ENCODE measurements around the gene MOCOS.

DNA sequence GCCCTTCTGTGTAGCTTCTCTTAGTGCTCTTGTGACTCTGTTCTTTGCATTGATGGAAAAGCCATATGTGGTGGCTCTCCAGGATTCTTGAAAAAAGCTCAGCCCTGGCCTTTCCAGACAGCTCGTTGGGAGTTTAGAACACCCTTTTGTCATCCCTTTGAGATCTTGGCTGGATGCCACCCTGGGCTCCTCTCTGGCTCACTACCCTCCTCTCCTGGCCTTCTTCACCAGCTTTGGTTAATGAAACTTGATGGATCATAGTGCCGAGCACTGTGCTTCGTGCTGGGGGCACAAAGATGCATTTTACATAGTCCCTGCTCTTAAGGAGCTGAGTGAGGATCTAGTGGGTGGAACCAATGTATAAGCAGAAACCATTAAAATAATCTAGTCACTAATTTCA, 94.6 kb downstream of the MOCOS start:
- TF ChIP-seq EP300 (IDR thresholded peaks at IDR 0.05; ENCODE audit: borderline replicate concordance), result no peak
- no peak for TF ChIP-seq EGR1 (IDR thresholded peaks at IDR 0.05)
- no peak for TF ChIP-seq RAD21 (IDR thresholded peaks at IDR 0.05; ENCODE audit: low read depth)
- TF ChIP-seq ZBTB7A (IDR thresholded peaks at IDR 0.05; ENCODE audit: low read depth), result no peak
- no peak for TF ChIP-seq TEAD4 (IDR thresholded peaks at IDR 0.05)
- TF ChIP-seq YY1 (IDR thresholded peaks at IDR 0.05; ENCODE audit: low read depth), result no peak
- TF ChIP-seq, protein P1, sequence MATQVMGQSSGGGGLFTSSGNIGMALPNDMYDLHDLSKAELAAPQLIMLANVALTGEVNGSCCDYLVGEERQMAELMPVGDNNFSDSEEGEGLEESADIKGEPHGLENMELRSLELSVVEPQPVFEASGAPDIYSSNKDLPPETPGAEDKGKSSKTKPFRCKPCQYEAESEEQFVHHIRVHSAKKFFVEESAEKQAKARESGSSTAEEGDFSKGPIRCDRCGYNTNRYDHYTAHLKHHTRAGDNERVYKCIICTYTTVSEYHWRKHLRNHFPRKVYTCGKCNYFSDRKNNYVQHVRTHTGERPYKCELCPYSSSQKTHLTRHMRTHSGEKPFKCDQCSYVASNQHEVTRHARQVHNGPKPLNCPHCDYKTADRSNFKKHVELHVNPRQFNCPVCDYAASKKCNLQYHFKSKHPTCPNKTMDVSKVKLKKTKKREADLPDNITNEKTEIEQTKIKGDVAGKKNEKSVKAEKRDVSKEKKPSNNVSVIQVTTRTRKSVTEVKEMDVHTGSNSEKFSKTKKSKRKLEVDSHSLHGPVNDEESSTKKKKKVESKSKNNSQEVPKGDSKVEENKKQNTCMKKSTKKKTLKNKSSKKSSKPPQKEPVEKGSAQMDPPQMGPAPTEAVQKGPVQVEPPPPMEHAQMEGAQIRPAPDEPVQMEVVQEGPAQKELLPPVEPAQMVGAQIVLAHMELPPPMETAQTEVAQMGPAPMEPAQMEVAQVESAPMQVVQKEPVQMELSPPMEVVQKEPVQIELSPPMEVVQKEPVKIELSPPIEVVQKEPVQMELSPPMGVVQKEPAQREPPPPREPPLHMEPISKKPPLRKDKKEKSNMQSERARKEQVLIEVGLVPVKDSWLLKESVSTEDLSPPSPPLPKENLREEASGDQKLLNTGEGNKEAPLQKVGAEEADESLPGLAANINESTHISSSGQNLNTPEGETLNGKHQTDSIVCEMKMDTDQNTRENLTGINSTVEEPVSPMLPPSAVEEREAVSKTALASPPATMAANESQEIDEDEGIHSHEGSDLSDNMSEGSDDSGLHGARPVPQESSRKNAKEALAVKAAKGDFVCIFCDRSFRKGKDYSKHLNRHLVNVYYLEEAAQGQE (IDR thresholded peaks at IDR 0.05; ENCODE audit: low read depth), result no peak
- no peak for TF ChIP-seq TAF1 (IDR thresholded peaks at IDR 0.05; ENCODE audit: low read depth)
